ENCODE measurements around the gene SETMAR. TPM values are rescaled to one million over a fixed set of nuclear protein-coding genes. Genes with fewer than 3 reads are reported as not detected.

SETMAR gene
- total and polyA plus RNA-seq, 4 donors, result 8.1 to 22.5 (median 12.1) TPM

- H3K36me3 ChIP-seq (ENCODE audit: control insufficient read depth in 4 of 4, insufficient read depth in 4 of 4, low read length in 4 of 4), result no peaks in the 10 kb centered on the region
- DNase-seq (no peak), ATAC-seq (ENCODE audit: insufficient read depth, low FRiP score) (no peak)
- H3K4me1 ChIP-seq (ENCODE audit: control insufficient read depth in 5 of 5, insufficient read depth in 5 of 5, low read length in 5 of 5), result peaks cover 0 to 14% (median 4%) of the 10 kb centered on the region in 5 donors
- no peak for TF ChIP-seq CTCF (IDR thresholded peaks at IDR 0.05; ENCODE audit: control extremely low read depth, extremely low read depth)
- no peak overlapping the region for H3K27ac ChIP-seq (ENCODE audit: low read depth in 1 of 2, low read length in 1 of 2)
- WGBS, 2 donors, result 65 to 69% methylated on average over 5 of the region's 5 CpGs
- H3K4me3 ChIP-seq, result no peak overlapping the region
- no peak overlapping the region for H3K9ac ChIP-seq (ENCODE audit: insufficient read depth in 1 of 2, low read length in 2 of 2)
- no peaks in the 10 kb centered on the region for H3K9me3 ChIP-seq (ENCODE audit: control insufficient read depth in 4 of 4, insufficient read depth in 3 of 4, low read length in 3 of 4)
- H3K27me3 ChIP-seq (ENCODE audit: control insufficient read depth in 3 of 3, insufficient read depth in 3 of 3, low read length in 2 of 3), result no peaks in the 10 kb centered on the region
These were observed 32.8 kb downstream of the SETMAR start for GRCh38 chr3:4335840-4336562.

DNA sequence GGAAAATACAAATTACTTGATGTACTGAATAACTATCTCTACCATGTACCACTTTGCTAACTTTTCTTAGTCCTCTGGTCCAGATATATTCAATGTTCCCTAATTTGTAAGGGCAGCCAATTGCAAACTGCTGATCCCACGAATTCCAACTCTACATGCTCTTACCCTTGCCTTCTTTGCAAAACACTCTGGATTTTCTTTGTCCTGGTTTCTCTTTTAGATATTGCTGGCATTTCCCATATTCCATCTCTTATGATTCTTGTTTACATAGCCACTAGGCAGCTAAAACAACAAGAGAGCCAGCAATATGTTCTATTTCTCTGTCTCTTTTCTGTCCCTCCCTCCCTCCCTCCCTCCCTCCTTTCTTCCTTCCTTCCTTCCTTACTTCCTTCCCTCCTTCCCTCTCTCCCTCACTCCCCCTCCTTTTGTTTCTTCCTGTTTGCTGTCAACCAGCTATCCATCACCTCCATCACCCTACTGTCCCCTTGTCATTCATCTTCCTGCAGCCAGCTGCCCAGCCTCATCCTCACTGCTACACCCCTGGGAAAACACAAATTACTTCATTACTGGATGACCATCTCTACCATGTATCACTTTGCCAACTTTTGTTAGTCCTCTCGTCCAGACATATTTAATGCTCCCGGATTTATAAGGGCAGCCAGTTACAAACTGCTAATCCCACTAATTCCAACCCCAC is 33.8 kb downstream of the SETMAR start:
- ATAC-seq (ENCODE audit: insufficient read depth, low FRiP score), result no peak

GRCh38 chr3:4338751-4339150 is 35.6 kb downstream of the SETMAR start:
- Histone ChIP-seq H3K27me3 (ENCODE audit: control insufficient read depth in 3 of 3, insufficient read depth in 3 of 3, low read length in 2 of 3) (no peaks in the 10 kb centered on the region), H3K27ac (ENCODE audit: low read depth in 1 of 2, low read length in 1 of 2) (no peak overlapping the region), H3K9me3 (ENCODE audit: control insufficient read depth in 4 of 4, insufficient read depth in 3 of 4, low read length in 3 of 4) (no peaks in the 10 kb centered on the region), H3K4me3 (no peak overlapping the region), H3K36me3 (ENCODE audit: control insufficient read depth in 4 of 4, insufficient read depth in 4 of 4, low read length in 4 of 4) (no peaks in the 10 kb centered on the region), H3K9ac (ENCODE audit: insufficient read depth in 1 of 2, low read length in 2 of 2) (no peak overlapping the region), H3K4me1 (ENCODE audit: control insufficient read depth in 5 of 5, insufficient read depth in 5 of 5, low read length in 5 of 5) (peaks cover 0 to 16% (median 4%) of the 10 kb centered on the region in 5 donors)
- no peak for ATAC-seq (ENCODE audit: insufficient read depth, low FRiP score)
- TF ChIP-seq CTCF (IDR thresholded peaks at IDR 0.05; ENCODE audit: control extremely low read depth, extremely low read depth), result no peak
- DNase-seq, result no peak
- 84 to 97% methylated on average over 5 of the region's 5 CpGs for WGBS, 2 donors

More for the DNA sequence above, 33.8 kb downstream of the SETMAR start:
- TF ChIP-seq CTCF (IDR thresholded peaks at IDR 0.05; ENCODE audit: control extremely low read depth, extremely low read depth), result no peak
- DNase-seq, result peak in 2 of 3 donors; percentile 55 to 62
- WGBS, 2 donors, result 60 to 83% methylated on average over 3 of the region's 3 CpGs
- H3K9me3 ChIP-seq (ENCODE audit: control insufficient read depth in 4 of 4, insufficient read depth in 3 of 4, low read length in 3 of 4), result no peaks in the 10 kb centered on the region
- H3K4me3 ChIP-seq, result no peak overlapping the region
- H3K27ac ChIP-seq (ENCODE audit: low read depth in 1 of 2, low read length in 1 of 2), result peak overlapping the region in 1 of 2 donors; percentile 45
- H3K36me3 ChIP-seq (ENCODE audit: control insufficient read depth in 4 of 4, insufficient read depth in 4 of 4, low read length in 4 of 4), result no peaks in the 10 kb centered on the region
- no peaks in the 10 kb centered on the region for H3K27me3 ChIP-seq (ENCODE audit: control insufficient read depth in 3 of 3, insufficient read depth in 3 of 3, low read length in 2 of 3)
- H3K4me1 ChIP-seq (ENCODE audit: control insufficient read depth in 5 of 5, insufficient read depth in 5 of 5, low read length in 5 of 5), result peaks cover 0 to 16% (median 4%) of the 10 kb centered on the region in 5 donors
- no peak overlapping the region for H3K9ac ChIP-seq (ENCODE audit: insufficient read depth in 1 of 2, low read length in 2 of 2)
